Thoracic aorta (tissue), 2 donors: ENCODE results near the gene KAT8. TPM values are rescaled to one million over a fixed set of nuclear protein-coding genes. Genes with fewer than 3 reads are reported as not detected.

Source experiments
- ATAC-seq: fragments of 150-250 bp; one replicate; pipeline ENCODE4 v1.8.0; 2017; ENCODE audit warnings: low read depth; ENCODE audit not compliant: insufficient number of reproducible peaks, low FRiP score
- DNase-seq: peaks from one replicate; pipeline ENCODE4 v3.0.0-alpha.2; 2020; ENCODE audit warnings: low spot score
- H3K27ac ChIP-seq, 2 donors: fragments of 200-600 bp; sonication (generic); 1 replicate in 1 of 2; 2 replicates in 1 of 2; pipeline ENCODE4 v1.5.1; 2016; ENCODE audit warnings: mild to moderate bottlenecking in 2 of 2, moderate library complexity in 2 of 2
- H3K27me3 ChIP-seq: fragments of 200-600 bp; sonication (generic); replicated peaks from 2 replicates; pipeline ENCODE4 v1.6.0; 2016; ENCODE audit warnings: mild to moderate bottlenecking; ENCODE audit not compliant: insufficient read depth
- H3K36me3 ChIP-seq: fragments of 200-600 bp; sonication (generic); one replicate; pipeline ENCODE4 v1.5.1; 2016
- H3K4me1 ChIP-seq, 2 donors: fragments of 200-600 bp; sonication (generic); 1 replicate in 1 of 2; 2 replicates in 1 of 2; pipeline versions ENCODE4 v1.5.1 to v1.6.0; 2016; ENCODE audit warnings: low read depth in 2 of 2, mild to moderate bottlenecking in 1 of 2; ENCODE audit not compliant: control insufficient read depth in 1 of 2
- H3K4me3 ChIP-seq: fragments of 200-600 bp; sonication (generic); 2 replicates; pipeline ENCODE4 v1.5.1; 2016; ENCODE audit warnings: mild to moderate bottlenecking
- H3K9me3 ChIP-seq: fragments of 200-600 bp; sonication (generic); 2 replicates; pipeline ENCODE4 v1.5.1; 2016
- CTCF ChIP-seq: fragments of 200-600 bp; sonication (generic); IDR thresholded peaks from one replicate; pipeline ENCODE4 v1.5.1; 2019; ENCODE audit warnings: antibody characterized with exemption
- total RNA-seq, 2 donors: library from RNA; depleted of rRNA; stranded (reverse); fragments of >200 nt; gene quantifications; one replicate each; pipeline versions ENCODE4 v1.1.0 to v1.2.3, GENCODE V29; 2016

Gene KAT8
- total RNA-seq, 2 donors from 2014 or later, result 62.5 to 75.7 TPM

- Histone ChIP-seq H3K4me3 (no peak overlapping the region), H3K27ac (no peak overlapping the region), H3K4me1 (peaks cover 0 to 7% of the 10 kb centered on the region in 2 donors), H3K27me3 (no peaks in the 10 kb centered on the region), H3K9me3 (no peaks in the 10 kb centered on the region), H3K36me3 (peaks cover 57% of the 10 kb centered on the region)
- ATAC-seq, result no peak
- no peak for DNase-seq
- TF ChIP-seq CTCF, result no peak
Measured at GRCh38 chr16:31081428-31082351, 35.8 kb upstream of the KAT8 start.

GRCh38 chr16:31082368-31083045, 35.0 kb upstream of the KAT8 start:
- Histone ChIP-seq H3K36me3 (peaks cover 53% of the 10 kb centered on the region), H3K4me3 (no peak overlapping the region), H3K9me3 (no peaks in the 10 kb centered on the region), H3K4me1 (peaks cover 0 to 7% of the 10 kb centered on the region in 2 donors), H3K27me3 (no peaks in the 10 kb centered on the region), H3K27ac (no peak overlapping the region)
- no peak for ATAC-seq
- no peak for DNase-seq
- TF ChIP-seq CTCF, result no peak

- no peaks in the 10 kb centered on the region for H3K9me3 ChIP-seq
- no peak overlapping the region for H3K4me3 ChIP-seq
- H3K27ac ChIP-seq, result no peak overlapping the region
- no peak for TF ChIP-seq CTCF
- peaks cover 50% of the 10 kb centered on the region for H3K36me3 ChIP-seq
- no peaks in the 10 kb centered on the region for H3K27me3 ChIP-seq
- ATAC-seq (no peak), DNase-seq (no peak)
- peaks cover 0 to 7% of the 10 kb centered on the region in 2 donors for H3K4me1 ChIP-seq
Measured at GRCh38 chr16:31083081-31083480, 34.4 kb upstream of the KAT8 start.

GRCh38 chr16:31083556-31083955, 33.9 kb upstream of the KAT8 start:
- peaks cover 45% of the 10 kb centered on the region for H3K36me3 ChIP-seq
- H3K4me3 ChIP-seq, result no peak overlapping the region
- no peak for ATAC-seq

More at GRCh38 chr16:31083556-31083955, 33.9 kb upstream of the KAT8 start:
- no peaks in the 10 kb centered on the region for H3K9me3 ChIP-seq
- no peak for DNase-seq
- no peak for TF ChIP-seq CTCF
- H3K27ac ChIP-seq, result no peak overlapping the region
- H3K27me3 ChIP-seq, result no peaks in the 10 kb centered on the region
- peaks cover 0 to 7% of the 10 kb centered on the region in 2 donors for H3K4me1 ChIP-seq
